Activated CD4-positive, alpha-beta T cell treated with anti-CD3 and anti-CD28 coated beads, Interleukin-2, amount 50 U/mL, for 48 hours (primary cell): ENCODE data around the gene UNC45B.
"Not testable (repeated sequence)": the region's sequence is repeated elsewhere in the genome, so short reads cannot be mapped to it uniquely, and the experiment has no call there.

Experiments
- DNase-seq, 2 experiments: peaks; one replicate each; pipeline ENCODE4 v3.0.0-alpha.2; 2020

UNC45B gene

DNA sequence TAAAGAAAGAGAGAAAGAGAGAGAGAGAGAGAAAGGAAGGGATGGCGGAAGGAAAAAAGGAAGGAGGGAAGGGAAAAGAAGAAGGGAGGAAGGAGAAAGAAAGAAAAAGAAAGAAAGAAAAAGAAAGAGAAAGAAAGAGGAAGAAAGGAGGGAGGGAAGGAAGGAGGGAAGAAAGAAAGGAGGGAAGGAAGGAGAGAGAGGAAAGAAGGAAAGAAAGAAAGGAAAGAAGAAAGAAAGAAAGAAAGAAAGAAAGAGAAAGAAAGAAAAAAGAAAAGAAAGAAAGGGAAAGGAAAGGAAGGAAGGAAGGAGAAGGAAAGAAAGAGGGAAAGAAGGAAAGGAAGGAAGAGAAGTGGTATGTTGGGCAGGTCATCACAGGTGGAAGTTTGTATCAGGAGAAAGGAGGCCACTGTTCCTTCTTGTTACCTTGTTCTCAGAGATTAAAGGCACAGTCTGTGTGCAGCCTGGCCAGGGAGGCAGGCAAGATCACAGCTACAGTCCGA is 27.3 kb downstream of the UNC45B start:
- no peak for DNase-seq

DNA sequence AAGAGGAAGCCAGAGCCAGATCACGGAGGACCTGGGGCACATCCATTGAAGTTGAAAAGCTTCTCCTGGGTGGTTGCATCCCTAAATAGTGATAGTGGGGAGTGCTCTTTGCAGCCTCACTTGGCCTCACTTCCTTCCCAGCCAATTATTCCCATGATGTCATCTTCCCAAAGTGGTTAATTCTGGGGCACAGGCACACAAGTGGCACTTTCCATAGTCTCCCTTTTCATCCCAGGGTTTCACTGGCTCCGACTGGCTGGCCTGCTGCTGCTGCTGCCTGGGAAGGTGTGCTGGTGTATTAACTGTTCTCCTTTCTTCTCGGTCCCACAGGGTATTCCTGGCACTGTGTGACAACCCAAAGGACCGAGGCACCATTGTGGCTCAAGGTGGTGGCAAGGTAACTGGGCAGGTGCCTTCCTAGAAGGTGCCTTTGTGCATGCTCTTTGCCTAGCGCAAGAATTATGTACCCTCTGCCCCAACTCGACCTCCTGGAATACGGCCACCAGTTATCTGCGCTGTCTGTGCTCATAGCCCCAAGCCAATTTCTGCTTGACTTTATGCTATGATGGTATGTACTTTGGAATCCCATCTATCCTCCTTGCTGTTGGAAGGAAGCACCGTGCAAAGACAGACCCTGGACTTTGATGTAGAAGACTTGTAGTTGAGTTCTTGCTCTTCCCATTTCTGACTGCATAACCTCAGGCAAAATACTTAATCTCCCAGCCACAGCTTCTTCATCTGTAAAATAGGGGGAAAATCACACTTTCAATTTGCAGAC is 28.2 kb downstream of the UNC45B start:
- DNase-seq, result no peak

- DNase-seq, result no peak
These were observed 29.3 kb downstream of the UNC45B start for GRCh38 chr17:35176897-35177296.

DNA sequence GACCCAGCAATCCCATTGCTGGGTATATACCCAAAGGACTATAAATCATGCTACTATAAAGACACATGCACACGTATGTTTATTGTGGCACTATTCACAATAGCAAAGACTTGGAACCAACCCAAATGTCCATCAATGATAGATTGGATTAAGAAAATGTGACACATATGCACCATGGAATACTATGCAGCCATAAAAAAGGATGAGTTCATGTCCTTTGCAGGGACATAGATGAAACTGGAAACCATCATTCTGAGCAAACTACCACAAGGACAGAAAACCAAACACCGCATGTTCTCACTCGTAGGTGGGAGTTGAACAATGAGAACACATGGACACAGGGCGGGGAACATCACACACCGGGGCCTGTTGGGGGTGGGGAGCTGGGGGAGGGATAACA is 31.8 kb downstream of the UNC45B start:
- not testable (repeated sequence) for DNase-seq

DNA sequence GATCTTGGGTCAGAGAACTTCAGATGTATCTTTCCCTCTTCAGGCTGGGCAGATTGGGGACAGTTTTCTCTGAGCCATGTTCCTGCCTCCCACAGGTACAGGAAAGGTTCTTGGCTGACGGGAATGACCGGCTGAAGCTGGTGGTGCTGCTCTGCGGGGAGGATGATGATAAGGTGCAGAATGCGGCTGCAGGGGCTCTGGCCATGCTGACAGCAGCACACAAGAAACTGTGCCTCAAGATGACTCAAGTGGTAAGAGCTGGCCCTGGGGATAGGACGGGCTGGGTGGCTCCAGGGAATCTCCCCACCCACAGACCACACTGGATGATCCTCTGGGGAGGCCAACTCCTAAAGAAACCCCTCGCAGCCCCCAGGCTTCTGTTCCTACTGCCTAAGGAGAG is 35.7 kb downstream of the UNC45B start:
- peak in 1 of 2 experiments; percentile 23 for DNase-seq

DNA sequence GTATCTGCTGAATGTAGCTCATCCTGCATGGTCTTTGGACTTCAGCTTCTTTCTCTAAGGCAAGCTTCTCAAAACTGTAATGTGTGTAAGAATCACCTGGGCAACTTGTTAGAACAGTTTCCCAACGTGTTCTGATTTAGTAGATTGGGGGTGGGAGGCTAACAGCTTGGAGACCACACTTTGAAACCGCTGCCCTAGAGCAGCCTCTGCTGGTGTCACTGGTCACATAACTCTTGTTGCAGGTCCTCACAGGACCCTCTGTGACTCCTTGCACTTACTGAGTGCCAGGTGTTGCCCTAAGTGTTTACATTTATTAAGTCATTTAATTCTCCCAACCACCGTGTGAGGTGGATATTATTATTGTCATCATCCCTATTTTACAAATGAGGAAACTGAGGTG is 36.7 kb downstream of the UNC45B start:
- DNase-seq, result no peak

DNA sequence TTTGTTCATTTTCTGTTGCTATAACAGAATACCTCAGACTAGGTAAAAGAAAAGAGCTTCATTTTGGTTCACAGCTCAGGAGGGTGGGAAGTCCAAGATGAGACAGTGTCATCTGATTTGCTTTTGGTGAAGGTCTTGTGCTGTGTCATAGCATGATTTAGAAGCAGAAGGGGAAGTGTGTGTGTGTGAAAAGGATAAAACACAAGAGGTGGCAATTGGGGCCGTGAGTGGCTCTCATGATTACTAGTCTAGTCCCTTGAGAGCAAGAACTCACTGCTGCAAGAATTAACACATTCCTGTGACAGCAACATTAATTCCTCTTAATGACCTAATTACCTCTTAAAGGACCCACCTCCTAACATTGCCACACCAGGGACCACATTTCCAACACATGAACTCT is 38.2 kb downstream of the UNC45B start:
- no peak for DNase-seq

DNA sequence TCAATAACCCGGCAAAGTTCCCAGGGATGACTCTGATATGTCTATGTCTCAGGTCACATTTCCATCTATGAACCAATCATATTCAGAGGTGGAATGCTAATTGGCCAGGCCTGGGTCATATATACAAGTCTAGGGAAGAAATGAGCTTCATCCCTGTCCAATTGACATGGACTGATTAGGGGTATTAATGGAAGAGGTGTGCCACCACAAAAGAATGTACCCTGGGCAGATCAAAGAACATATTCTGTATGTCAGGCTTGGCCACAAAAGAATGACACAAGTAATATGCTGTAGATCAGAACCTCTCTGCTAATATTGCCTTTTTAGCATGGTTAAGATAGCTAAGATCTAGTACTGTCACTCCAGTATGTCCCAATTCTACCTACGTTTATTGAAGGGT is 39.9 kb downstream of the UNC45B start:
- no peak for DNase-seq

- no peak for DNase-seq
These were observed 40.5 kb downstream of the UNC45B start for GRCh38 chr17:35188111-35188510.

GRCh38 chr17:35189291-35189690 is 41.7 kb downstream of the UNC45B start:
- no peak for DNase-seq

DNA sequence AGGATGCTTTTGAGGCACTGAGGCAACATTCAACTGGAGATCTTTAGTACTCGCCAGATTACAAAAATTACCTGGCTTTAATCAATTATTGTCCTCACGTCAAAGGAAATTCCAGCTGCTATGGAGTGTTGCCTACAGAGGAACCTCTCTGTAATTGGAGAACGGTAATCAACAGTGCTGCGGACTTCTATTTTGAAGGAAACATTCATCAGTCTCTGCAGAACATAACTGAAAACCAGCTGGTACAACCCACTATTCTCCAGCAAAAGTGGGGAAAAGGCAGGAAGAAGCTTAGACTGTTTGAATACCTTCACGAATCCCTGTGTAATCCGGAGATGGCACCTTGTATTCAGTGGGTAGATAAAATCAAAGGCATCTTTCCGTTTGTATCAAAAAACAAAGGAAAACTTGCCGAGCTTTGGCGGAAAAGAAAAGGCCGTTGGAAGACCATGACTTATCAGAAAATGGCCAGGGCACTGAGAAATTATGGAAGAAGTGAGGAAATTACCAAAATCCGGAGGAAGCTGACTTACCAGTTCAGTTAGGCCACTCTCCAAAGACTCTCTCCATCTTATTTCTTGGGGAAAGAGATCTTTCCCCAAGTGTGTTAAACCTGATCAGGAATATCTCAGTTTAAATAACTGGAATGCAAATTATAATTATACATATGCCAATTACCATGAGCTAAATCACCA is 43.5 kb downstream of the UNC45B start:
- no peak for DNase-seq

DNA sequence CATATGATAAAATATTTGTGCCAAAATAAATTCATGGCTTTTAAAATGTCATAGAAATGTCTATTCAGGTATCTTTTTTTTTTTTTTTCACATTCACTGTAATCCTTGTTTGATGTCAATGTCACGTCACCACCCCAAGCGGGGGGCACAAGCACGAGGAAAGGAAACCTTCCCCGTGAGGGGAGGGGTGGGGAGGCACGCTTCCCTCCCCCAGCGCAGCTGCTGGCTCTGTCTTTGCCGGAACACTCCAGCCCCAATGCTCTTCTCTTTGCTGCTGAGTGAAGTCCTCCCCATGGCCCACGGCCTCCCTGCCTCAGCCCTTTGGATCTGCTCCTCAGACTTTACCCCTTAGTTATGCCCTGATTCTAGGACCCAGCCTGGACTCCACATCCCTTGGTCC is 45.1 kb downstream of the UNC45B start:
- DNase-seq, result no peak

DNA sequence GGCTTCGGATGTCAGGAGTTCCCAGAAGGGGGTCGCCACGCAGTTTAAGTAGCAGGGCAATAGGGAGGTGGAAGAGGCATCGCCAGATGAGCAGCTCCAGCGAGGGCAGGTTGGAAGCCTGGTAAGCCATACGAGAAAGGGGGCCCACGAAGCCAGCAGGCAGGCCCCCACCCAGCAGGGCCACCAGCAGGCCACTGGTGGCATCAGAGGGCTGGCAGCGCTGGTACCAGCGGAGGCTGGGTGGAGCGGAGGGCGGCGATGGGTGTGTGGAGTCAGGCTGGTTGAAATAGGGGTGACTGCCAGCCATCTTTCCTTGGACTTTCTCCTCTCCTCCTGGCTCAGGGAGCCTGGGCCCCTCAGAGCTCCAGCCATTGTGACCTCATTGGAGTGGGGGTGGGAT is 46.4 kb downstream of the UNC45B start, which contains the start of gene SLC35G3:
SLC35G3 (minus strand) TSS at position 393 of the 400 bp plus-strand sequence; CDS start at position 307, 86 bp downstream.
- DNase-seq, result not testable (repeated sequence)

- not testable (repeated sequence) for DNase-seq
These were observed 47.4 kb downstream of the UNC45B start for GRCh38 chr17:35195062-35195461.

- not testable (repeated sequence) for DNase-seq
These were observed 55.0 kb downstream of the UNC45B start for GRCh38 chr17:35202582-35202981.

DNA sequence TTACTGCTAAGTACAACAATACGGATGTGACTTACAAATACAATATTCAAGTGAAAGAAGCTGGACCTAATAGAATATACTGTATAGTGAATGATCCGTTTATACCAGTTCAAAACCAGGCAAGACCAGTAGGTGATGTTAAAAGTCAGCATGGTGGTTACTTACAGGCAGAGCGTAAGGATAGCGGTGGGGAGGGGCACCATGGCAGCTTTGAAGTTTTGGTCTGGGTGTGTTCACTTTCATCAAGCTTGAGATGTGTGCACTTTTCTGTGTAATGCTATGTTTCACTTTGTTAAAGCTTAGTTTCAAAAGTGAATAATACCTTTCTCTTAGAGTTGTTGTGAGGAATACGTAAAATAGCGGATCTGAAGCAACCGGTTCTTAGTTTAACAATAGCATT is 63.1 kb downstream of the UNC45B start:
- DNase-seq, result peak in 1 of 2 experiments; percentile 37

GRCh38 chr17:35212668-35213067 is 65.1 kb downstream of the UNC45B start:
- DNase-seq, result no peak

DNA sequence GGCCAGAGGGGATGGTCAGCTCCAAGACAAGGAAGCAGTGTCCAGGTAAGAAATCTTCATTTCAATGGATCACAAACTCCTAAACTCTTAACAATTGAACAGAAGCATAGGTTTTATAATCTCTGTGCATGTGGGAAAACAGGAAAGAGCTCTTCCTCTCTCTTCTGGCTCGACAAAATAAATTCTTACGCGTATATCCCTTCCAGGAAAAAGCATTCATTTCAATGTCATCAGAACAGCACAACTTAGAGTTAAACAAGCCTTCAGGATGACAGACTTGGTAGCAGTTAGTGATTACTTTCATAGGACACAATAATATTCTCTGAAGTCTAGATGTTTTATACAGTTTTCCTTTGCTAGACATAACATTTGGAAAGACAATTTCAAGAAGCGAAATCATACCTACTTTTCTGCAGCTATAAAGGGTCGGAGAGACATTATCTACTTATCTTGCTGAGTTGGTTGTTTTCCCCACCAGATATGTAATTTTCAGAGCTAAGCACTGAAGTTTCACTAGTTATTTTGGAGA is 65.9 kb downstream of the UNC45B start:
- DNase-seq, result no peak

DNA sequence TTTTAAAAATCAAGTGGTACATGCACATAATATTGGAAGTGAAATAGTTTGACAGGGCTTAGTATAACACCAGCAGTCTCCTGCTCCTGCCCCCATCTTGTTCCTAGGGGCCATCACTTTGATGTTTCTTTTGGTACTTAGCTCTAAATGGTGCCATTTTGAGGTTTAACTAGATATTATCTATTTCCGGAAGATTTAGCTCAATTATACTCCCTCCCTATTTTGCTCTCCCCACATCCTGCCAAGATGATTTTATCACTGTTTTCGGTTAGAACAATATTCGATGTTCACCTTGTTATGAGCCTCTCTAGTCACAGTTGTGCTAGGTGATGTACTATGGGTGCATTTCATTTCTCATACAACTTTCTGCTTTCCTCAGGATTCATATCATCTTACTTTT is 66.6 kb downstream of the UNC45B start:
- no peak for DNase-seq

- peak; percentile 40 to 47 for DNase-seq
These were observed 67.1 kb downstream of the UNC45B start for GRCh38 chr17:35214631-35215273.

- DNase-seq, result no peak
These were observed 69.5 kb downstream of the UNC45B start for GRCh38 chr17:35217107-35217506.

GRCh38 chr17:35218915-35219314 is 71.3 kb downstream of the UNC45B start:
- no peak for DNase-seq

DNA sequence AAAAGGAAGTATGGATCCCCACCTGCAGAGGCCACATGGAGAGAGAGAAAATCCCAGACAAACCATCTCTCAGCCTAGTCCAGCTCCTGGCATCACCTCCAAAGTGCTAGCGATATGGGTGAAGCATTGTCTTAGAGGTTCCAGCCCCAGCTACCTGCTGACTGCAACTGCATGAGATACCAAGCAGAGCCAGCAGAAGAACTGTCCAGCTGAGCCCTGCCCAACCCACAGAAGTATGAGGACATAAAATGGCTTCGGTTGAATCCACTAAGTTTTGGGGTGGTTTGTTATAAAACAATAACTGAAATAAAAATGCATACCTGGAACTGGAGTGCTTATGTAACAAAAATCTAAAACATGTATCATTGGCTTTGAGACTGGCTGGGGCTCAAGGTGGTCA is 74.8 kb downstream of the UNC45B start:
- no peak for DNase-seq
